Measurements from ENCODE around the gene MTIF2.
A peak's percentile ranks its signal among the peaks of the same experiment; 100 is the strongest.
"Not testable (repeated sequence)": the region's sequence is repeated elsewhere in the genome, so short reads cannot be mapped to it uniquely, and the experiment has no call there.

The MTIF2 gene

GRCh38 chr2:55241582-55241981 is 27.4 kb downstream of the MTIF2 start:
- not testable (repeated sequence) for DNase-seq

- no peak for DNase-seq
Measured at GRCh38 chr2:55239656-55240222, 29.3 kb downstream of the MTIF2 start.

GRCh38 chr2:55236992-55237543 is 32.0 kb downstream of the MTIF2 start:
- DNase-seq, result no peak

- no peak for DNase-seq
Measured at GRCh38 chr2:55235724-55236538, 33.1 kb downstream of the MTIF2 start.

- DNase-seq, result no peak
Measured at GRCh38 chr2:55233658-55233940, 35.4 kb downstream of the MTIF2 start.

- no peak for DNase-seq
Measured at GRCh38 chr2:55232863-55233657, 36.0 kb downstream of the MTIF2 start.

- DNase-seq, result peak; percentile 86
Measured at GRCh38 chr2:55232084-55232862, 36.8 kb downstream of the MTIF2 start, which contains the start of the genes CLHC1 and RPS27A. Gene CLHC1, minus strand, starts transcription at chr2:55232293. Its CDS starts 9,882 bp downstream, at chr2:55222411. Gene RPS27A, plus strand, starts transcription at chr2:55232688. Its CDS starts 137 bp downstream, at chr2:55232825.

GRCh38 chr2:55231546-55232083 is 37.4 kb downstream of the MTIF2 start:
- DNase-seq, result no peak

- DNase-seq, result no peak
Measured at GRCh38 chr2:55230551-55230950, 38.5 kb downstream of the MTIF2 start.

- DNase-seq, result no peak
Measured at GRCh38 chr2:55229221-55229620, 39.8 kb downstream of the MTIF2 start.

- no peak for DNase-seq
Measured at GRCh38 chr2:55228226-55228563, 40.8 kb downstream of the MTIF2 start.

GRCh38 chr2:55227437-55228225 is 41.4 kb downstream of the MTIF2 start:
- not testable (repeated sequence) for DNase-seq

GRCh38 chr2:55225481-55226020 is 43.5 kb downstream of the MTIF2 start:
- DNase-seq, result no peak

- no peak for DNase-seq
Measured at GRCh38 chr2:55224761-55225261, 44.2 kb downstream of the MTIF2 start.

GRCh38 chr2:55223958-55224760 is 44.9 kb downstream of the MTIF2 start:
- DNase-seq, result no peak

- no peak for DNase-seq
Measured at GRCh38 chr2:55213822-55214221, 55.2 kb downstream of the MTIF2 start.

- no peak for DNase-seq
Measured at GRCh38 chr2:55204950-55205349, 64.1 kb downstream of the MTIF2 start.

- DNase-seq, result no peak
Measured at GRCh38 chr2:55204536-55204935, 64.5 kb downstream of the MTIF2 start.

- no peak for DNase-seq
Measured at GRCh38 chr2:55200416-55200815, 68.6 kb downstream of the MTIF2 start.

GRCh38 chr2:55196526-55196925 is 72.5 kb downstream of the MTIF2 start:
- DNase-seq, result no peak

Data from T1000 (cell line).